Left ventricle myocardium inferior (tissue), 1 donor: ENCODE results near the gene NOTCH2. TPM values are rescaled to one million over a fixed set of nuclear protein-coding genes. Genes with fewer than 3 reads are reported as not detected.

Experiments used
- DNase-seq: peaks from one replicate; pipeline ENCODE4 v3.0.0-alpha.2; 2020
- H3K27ac ChIP-seq: fragments of 200-600 bp; replicated peaks from 2 replicates; pipeline ENCODE4 v1.8.0; 2021
- H3K27me3 ChIP-seq: fragments of 200-600 bp; 2 replicates; pipeline ENCODE4 v1.8.0; 2021; ENCODE audit warnings: low read depth
- H3K36me3 ChIP-seq: fragments of 200-600 bp; 2 replicates; pipeline ENCODE4 v1.8.0; 2021
- H3K4me1 ChIP-seq: fragments of 200-600 bp; 2 replicates; pipeline ENCODE4 v1.8.0; 2021
- H3K4me3 ChIP-seq: fragments of 200-600 bp; 2 replicates; pipeline ENCODE4 v1.8.0; 2021; ENCODE audit warnings: mild to moderate bottlenecking, moderate library complexity
- H3K9me3 ChIP-seq: fragments of 200-600 bp; replicated peaks from 2 replicates; pipeline ENCODE4 v1.8.0; 2021
- intact Hi-C: fragments of 100-400 bp; cut with micrococcal nuclease; formaldehyde crosslinking; loops from one replicate; pipeline ENCODE4 v1.11.0; 2022
- total RNA-seq: library from RNA; stranded (reverse); fragmentation: NEBNext Ultra II Directional; extraction: Animal tissue kit (Norgen Biotek cat#: 25700); gene quantifications from one replicate; pipeline ENCODE4 v1.2.1, GENCODE V29; 2021
- TF ChIP-seq, protein P1 (sequence below): fragments of 200-600 bp; IDR thresholded peaks from 2 replicates; pipeline ENCODE4 v1.8.0; 2021; ENCODE audit warnings: antibody characterized with exemption, mild to moderate bottlenecking, borderline replicate concordance
- donor health status: DM: no; HTN: yes; CAD: no; lungs with severe emphysema.

Gene NOTCH2
- total RNA-seq, 1 donor from 2014 or later: 16.1 TPM

DNA sequence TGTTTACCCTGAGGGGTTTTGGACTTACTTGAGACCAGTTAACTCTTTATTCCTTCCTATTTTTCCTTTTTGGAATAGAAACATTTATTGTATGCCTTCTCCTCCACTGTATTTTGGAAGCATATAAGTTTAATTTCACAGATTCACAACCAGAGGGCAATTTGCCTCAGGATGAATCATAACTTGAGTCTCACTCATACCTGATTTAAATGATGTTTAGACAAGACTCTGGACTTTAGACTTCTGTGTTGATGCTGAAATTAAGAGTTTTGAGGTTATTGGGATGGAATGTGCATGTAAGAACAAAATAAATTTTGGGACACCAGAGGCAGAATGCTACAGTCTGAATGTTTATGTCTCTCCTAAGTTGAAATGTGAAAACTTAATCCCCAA, 166.0 kb downstream of the NOTCH2 start:
- TF ChIP-seq, protein P1, sequence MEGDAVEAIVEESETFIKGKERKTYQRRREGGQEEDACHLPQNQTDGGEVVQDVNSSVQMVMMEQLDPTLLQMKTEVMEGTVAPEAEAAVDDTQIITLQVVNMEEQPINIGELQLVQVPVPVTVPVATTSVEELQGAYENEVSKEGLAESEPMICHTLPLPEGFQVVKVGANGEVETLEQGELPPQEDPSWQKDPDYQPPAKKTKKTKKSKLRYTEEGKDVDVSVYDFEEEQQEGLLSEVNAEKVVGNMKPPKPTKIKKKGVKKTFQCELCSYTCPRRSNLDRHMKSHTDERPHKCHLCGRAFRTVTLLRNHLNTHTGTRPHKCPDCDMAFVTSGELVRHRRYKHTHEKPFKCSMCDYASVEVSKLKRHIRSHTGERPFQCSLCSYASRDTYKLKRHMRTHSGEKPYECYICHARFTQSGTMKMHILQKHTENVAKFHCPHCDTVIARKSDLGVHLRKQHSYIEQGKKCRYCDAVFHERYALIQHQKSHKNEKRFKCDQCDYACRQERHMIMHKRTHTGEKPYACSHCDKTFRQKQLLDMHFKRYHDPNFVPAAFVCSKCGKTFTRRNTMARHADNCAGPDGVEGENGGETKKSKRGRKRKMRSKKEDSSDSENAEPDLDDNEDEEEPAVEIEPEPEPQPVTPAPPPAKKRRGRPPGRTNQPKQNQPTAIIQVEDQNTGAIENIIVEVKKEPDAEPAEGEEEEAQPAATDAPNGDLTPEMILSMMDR: no peak
- no peak overlapping the region for H3K27ac ChIP-seq
- peaks cover 8% of the 10 kb centered on the region for H3K27me3 ChIP-seq
- no peak for DNase-seq
- intact Hi-C loops: no loop called here
- H3K9me3 ChIP-seq: peaks cover 7% of the 10 kb centered on the region
- H3K4me3 ChIP-seq: no peak overlapping the region
- no peaks in the 10 kb centered on the region for H3K36me3 ChIP-seq
- no peaks in the 10 kb centered on the region for H3K4me1 ChIP-seq

DNA sequence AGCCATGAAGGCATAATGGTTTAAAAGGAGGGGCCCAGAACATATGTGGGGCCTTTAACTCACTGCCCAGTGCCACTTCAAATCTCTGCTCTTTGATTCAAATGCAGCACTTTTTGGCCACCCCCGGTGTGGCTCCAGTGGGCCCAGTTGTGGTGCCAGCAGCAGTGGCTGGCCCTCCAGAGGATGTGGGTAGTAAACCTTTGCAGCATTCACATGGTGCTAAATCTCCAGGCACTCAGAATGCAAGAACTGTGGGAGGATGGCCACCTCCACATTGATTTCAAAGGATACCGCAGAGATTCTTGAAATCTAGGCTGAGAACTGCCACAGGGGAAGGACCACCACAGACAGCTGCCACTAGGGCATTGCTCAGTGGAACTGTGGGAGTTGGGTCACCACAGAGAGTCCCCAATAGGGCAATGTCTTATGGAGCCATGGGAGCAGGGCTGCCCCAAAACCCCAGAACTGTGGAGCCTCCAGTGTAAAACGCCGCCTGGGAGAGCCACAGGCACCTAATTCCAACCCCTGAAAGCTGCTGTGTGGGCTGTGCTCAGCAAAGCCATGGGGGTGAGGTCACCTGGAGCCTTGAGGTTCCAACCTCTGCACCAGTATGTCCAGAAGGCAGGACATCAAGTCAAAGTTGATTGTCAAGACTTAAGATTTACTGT, 166.6 kb downstream of the NOTCH2 start:
- no peak overlapping the region for H3K4me3 ChIP-seq
- H3K4me1 ChIP-seq: no peaks in the 10 kb centered on the region
- H3K27ac ChIP-seq: no peak overlapping the region
- peaks cover 7% of the 10 kb centered on the region for H3K9me3 ChIP-seq
- intact Hi-C loops: no loop called here
- no peak for DNase-seq
- TF ChIP-seq, protein P1: no peak
- peaks cover 12% of the 10 kb centered on the region for H3K27me3 ChIP-seq
- no peaks in the 10 kb centered on the region for H3K36me3 ChIP-seq

DNA sequence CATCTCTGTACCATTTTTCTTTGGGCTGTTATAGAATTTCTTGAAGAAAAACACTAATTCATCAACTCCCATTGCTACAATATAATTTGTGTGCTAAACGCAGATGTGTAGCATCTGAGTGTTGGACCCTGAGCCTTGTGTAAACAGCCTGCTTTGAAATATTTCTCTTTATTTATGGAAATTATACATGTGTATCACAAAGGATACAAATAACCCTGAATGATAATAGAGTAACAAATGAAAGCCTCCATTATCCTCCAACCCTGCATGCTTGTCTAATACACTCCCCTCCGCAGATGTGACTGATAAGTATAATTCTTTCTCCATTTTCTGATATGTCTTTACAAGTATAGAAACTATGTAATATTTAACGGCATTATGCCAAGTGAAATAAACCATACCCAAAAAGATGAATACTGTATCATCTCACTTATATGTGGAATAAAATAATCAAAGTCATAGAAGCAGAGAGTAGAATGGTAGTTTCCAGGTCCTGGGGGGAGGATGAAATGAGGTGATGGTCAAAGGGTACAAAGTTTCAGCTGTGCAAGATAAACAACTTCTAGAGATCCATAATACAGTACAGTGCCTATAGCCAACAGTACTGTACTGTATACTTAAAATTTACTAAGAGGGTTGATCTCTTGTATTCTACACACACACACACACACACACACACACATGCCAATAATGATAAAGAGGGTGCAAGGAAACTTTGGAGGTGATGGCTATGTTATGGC, 170.3 kb downstream of the NOTCH2 start:
- H3K4me1 ChIP-seq: no peaks in the 10 kb centered on the region
- H3K27ac ChIP-seq: no peak overlapping the region
- TF ChIP-seq, protein P1: no peak
- H3K36me3 ChIP-seq: no peaks in the 10 kb centered on the region
- peaks cover 37% of the 10 kb centered on the region for H3K27me3 ChIP-seq
- H3K9me3 ChIP-seq: no peaks in the 10 kb centered on the region
- DNase-seq: no peak
- H3K4me3 ChIP-seq: no peak overlapping the region
- intact Hi-C loops: no loop called here

DNA sequence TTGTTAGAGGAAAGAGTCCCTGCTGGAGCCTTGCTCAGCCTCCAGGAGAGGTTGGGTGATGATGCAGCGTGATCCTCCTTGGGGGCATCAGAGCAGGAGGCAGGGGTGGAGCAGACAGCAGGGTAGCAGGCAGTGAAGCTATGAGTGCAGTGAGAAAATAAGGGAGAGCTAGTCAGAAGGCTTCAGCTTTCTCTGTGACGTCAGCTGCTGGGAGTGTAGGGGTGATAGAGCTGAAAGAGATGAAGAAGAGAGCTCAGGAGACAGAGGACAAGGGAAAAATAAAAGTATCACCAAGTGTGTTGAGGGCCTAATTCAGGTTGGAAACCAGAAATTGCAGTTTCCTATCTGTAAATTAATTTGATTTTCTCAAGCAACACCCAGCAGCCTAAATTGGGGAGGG, 170.9 kb downstream of the NOTCH2 start:
- intact Hi-C loops: no loop called here
- Histone ChIP-seq H3K27me3 (peaks cover 37% of the 10 kb centered on the region), H3K4me1 (no peaks in the 10 kb centered on the region), H3K4me3 (no peak overlapping the region), H3K36me3 (no peaks in the 10 kb centered on the region), H3K9me3 (no peaks in the 10 kb centered on the region), H3K27ac (no peak overlapping the region)
- TF ChIP-seq, protein P1: no peak
- DNase-seq: no peak

DNA sequence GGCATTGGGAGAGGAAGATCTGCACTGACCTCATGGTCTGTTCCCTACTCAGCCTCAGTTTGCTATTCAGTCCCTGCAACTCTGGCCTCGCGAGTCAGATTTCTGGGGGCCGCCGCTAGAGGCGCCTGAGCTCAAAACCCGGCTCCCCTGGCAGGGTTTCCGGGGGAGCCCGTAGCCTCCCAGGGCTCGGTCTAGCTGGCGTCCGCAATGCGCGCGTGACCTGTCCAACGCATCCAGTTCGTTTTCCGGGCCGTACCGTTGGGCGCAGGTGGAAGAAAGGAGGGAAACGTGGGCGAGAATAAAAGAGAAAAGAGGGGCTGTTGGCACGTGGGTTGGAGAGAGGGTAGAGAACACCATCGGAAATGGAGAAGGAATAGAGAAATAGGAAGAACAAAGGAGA, 173.2 kb downstream of the NOTCH2 start, which contains the start of gene ADAM30:
Gene ADAM30, minus strand, starts transcription at position 213 of the 400 bp plus-strand sequence. Its CDS starts 179 bp downstream, at position 34.
- no peaks in the 10 kb centered on the region for H3K9me3 ChIP-seq
- H3K4me3 ChIP-seq: no peak within 1 kb of the TSS
- no peaks in the 10 kb centered on the region for H3K4me1 ChIP-seq
- H3K36me3 ChIP-seq: no peaks in the 10 kb centered on the region
- peaks cover 29% of the 10 kb centered on the region for H3K27me3 ChIP-seq
- TF ChIP-seq, protein P1: peak; percentile 26
- no peak within 1 kb of the TSS for H3K27ac ChIP-seq
- no peak for DNase-seq
- intact Hi-C loops: no loop called here
